CD4-positive, alpha-beta T cell (primary cell): Measurements from ENCODE around the gene HNRNPC. TPM values are rescaled to one million over a fixed set of nuclear protein-coding genes. Genes with fewer than 3 reads are reported as not detected.
A peak's percentile ranks its signal among the peaks of the same experiment; 100 is the strongest.

Experiments used
- ATAC-seq: fragments of 200-7000 bp; cut with Tn5 transposase; one replicate; pipeline ENCODE4 v1.10.0; 2022; ENCODE audit warnings: mild to moderate bottlenecking; ENCODE audit not compliant: poor library complexity
- CTCF ChIA-PET: fragments of 350-600 bp; sonication (Branson Sonifier 250); formaldehyde crosslinking; loops from one replicate; lab custom pipeline; 2021; ENCODE audit warnings: antibody characterized with exemption, inconsistent platforms; lab: Charles Lee
- POLR2A ChIA-PET: fragments of 350-600 bp; sonication (Branson Sonifier 250); formaldehyde crosslinking; loops from one replicate; lab custom pipeline; 2021; ENCODE audit warnings: antibody characterized with exemption, inconsistent platforms; lab: Charles Lee
- DNase-seq, 14 experiments: peaks; one replicate each; pipeline ENCODE4 v3.0.0-alpha.2; 2013 to 2020; ENCODE audit warnings: mixed read lengths in 2 of 14
- H3K27ac ChIP-seq, 2 donors: one replicate each; pipeline versions ENCODE4 v1.5.1 to v1.7.0; 2013; ENCODE audit warnings: low read length in 2 of 2, low read depth in 1 of 2, mild to moderate bottlenecking in 1 of 2
- H3K27me3 ChIP-seq, 2 experiments: 1 replicate in 1 of 2; 2 replicates in 1 of 2; pipeline versions ENCODE4 v1.6.1 to v1.7.0; 2013; ENCODE audit warnings: low read length in 2 of 2, control low read depth in 1 of 2, mild to moderate bottlenecking in 1 of 2, moderate library complexity in 1 of 2; ENCODE audit not compliant: insufficient read depth in 2 of 2, control insufficient read depth in 1 of 2
- H3K36me3 ChIP-seq: one replicate; pipeline ENCODE4 v1.6.1; 2013; ENCODE audit warnings: low read length, control low read depth; ENCODE audit not compliant: insufficient read depth
- H3K4me1 ChIP-seq: one replicate; pipeline ENCODE4 v1.6.1; 2013; ENCODE audit warnings: low read length, control low read depth; ENCODE audit not compliant: insufficient read depth
- H3K4me3 ChIP-seq: one replicate; pipeline ENCODE4 v1.5.1; 2013; ENCODE audit warnings: mild to moderate bottlenecking, low read length, moderate library complexity
- H3K9me3 ChIP-seq, 2 experiments: 1 replicate in 1 of 2; 2 replicates in 1 of 2; pipeline versions ENCODE4 v1.6.1 to v1.7.0; 2013; ENCODE audit warnings: low read length in 2 of 2, mild to moderate bottlenecking in 2 of 2, control low read depth in 1 of 2, moderate library complexity in 1 of 2; ENCODE audit not compliant: control insufficient read depth in 1 of 2, insufficient read depth in 1 of 2
- H3K27ac Mint-ChIP-seq: one replicate; pipeline ENCODE4 v1.8.0; 2020; ENCODE audit warnings: mixed read lengths
- H3K27me3 Mint-ChIP-seq: one replicate; pipeline ENCODE4 v1.8.0; 2021; ENCODE audit warnings: mixed read lengths
- H3K36me3 Mint-ChIP-seq: one replicate; pipeline ENCODE4 v1.8.0; 2021; ENCODE audit warnings: low read depth, mixed read lengths
- H3K4me1 Mint-ChIP-seq: one replicate; pipeline ENCODE4 v1.8.0; 2021; ENCODE audit warnings: low read depth, mixed read lengths
- H3K4me3 Mint-ChIP-seq: one replicate; pipeline ENCODE4 v1.8.0; 2020; ENCODE audit warnings: mild to moderate bottlenecking, mixed read lengths
- H3K9me3 Mint-ChIP-seq: one replicate; pipeline ENCODE4 v1.8.0; 2020; ENCODE audit warnings: mixed read lengths
- CTCF ChIP-seq: fragments of 200-600 bp; IDR thresholded peaks from one replicate; pipeline ENCODE4 v1.8.0; 2022; ENCODE audit warnings: antibody characterized with exemption, mild to moderate bottlenecking
- intact Hi-C, 2 experiments: fragments of 100-400 bp; cut with DNase I in 1 of 2; cut with micrococcal nuclease in 1 of 2; formaldehyde crosslinking; loops; one replicate each; pipeline versions ENCODE4 v1.15.1 to v1.9.0; 2023 to 2025; cut with DNase I, micrococcal nuclease
- total RNA-seq, 174 experiments: library from RNA in 2 of 174; stranded (reverse) in 2 of 174; gene quantifications; one replicate each; pipeline ENCODE4 v1.2.3 and lab custom pipeline; 2021 to 2026

HNRNPC gene
- total RNA-seq, 2 experiments from 2014 or later, result 507 to 528 TPM

- H3K4me1 Mint-ChIP-seq, result peaks cover 7% of the 10 kb centered on the region
- no peak for DNase-seq
- no peaks in the 10 kb centered on the region for H3K36me3 Mint-ChIP-seq
- no peaks in the 10 kb centered on the region for H3K9me3 Mint-ChIP-seq
- POLR2A ChIA-PET, result interaction anchor here (0.6 to 0.9 kb wide), 3 partner anchors 8 to 74 kb away, joined by 4 to 6 read pairs (median 5); no protein-coding TSS in a partner anchor
- H3K27ac ChIP-seq, result no peak overlapping the region
- no peaks in the 10 kb centered on the region for H3K36me3 ChIP-seq
- no peaks in the 10 kb centered on the region for H3K27me3 ChIP-seq
- CTCF ChIA-PET, result interaction anchor here (0.7 kb wide), 1 partner anchor 54 kb away, joined by 4 read pairs; no protein-coding TSS in a partner anchor
- H3K4me1 ChIP-seq, result peaks cover 18% of the 10 kb centered on the region
- TF ChIP-seq CTCF, result peak; percentile 25
- no peaks in the 10 kb centered on the region for H3K9me3 ChIP-seq
- no peak overlapping the region for H3K27ac Mint-ChIP-seq
- intact Hi-C loops, result no loop called here
- ATAC-seq, result no peak
- no peaks in the 10 kb centered on the region for H3K27me3 Mint-ChIP-seq
- no peak overlapping the region for H3K4me3 ChIP-seq
- no peak overlapping the region for H3K4me3 Mint-ChIP-seq
Measured at GRCh38 chr14:21194597-21194996, 74.6 kb downstream of the HNRNPC start.

GRCh38 chr14:21192875-21193535 is 76.2 kb downstream of the HNRNPC start:
- no peak for TF ChIP-seq CTCF
- Histone ChIP-seq H3K4me3 (no peak overlapping the region), H3K4me1 (peaks cover 18% of the 10 kb centered on the region), H3K27me3 (no peaks in the 10 kb centered on the region), H3K27ac (no peak overlapping the region), H3K9me3 (no peaks in the 10 kb centered on the region), H3K36me3 (no peaks in the 10 kb centered on the region)
- Mint-ChIP-seq H3K27me3 (no peaks in the 10 kb centered on the region), H3K4me3 (no peak overlapping the region), H3K27ac (no peak overlapping the region), H3K4me1 (peaks cover 7% of the 10 kb centered on the region), H3K9me3 (no peaks in the 10 kb centered on the region), H3K36me3 (no peaks in the 10 kb centered on the region)
- intact Hi-C loops, result no loop called here
- CTCF ChIA-PET, result no interaction called here
- POLR2A ChIA-PET, result interaction anchor here (1.0 kb wide), 1 partner anchor 10 kb away, joined by 5 read pairs; no protein-coding TSS in a partner anchor
- no peak for ATAC-seq
- DNase-seq, result peak in 1 of 14 experiments; percentile 7

- ChIA-PET POLR2A (interaction anchor here (0.8 to 1.2 kb wide), 4 partner anchors 9 to 76 kb away, joined by 3 to 5 read pairs (median 3); no protein-coding TSS in a partner anchor), CTCF (no interaction called here)
- no peak for TF ChIP-seq CTCF
- peak overlapping the region; percentile 82 for H3K4me3 Mint-ChIP-seq
- H3K9me3 Mint-ChIP-seq, result no peaks in the 10 kb centered on the region
- H3K4me1 Mint-ChIP-seq, result peaks cover 7% of the 10 kb centered on the region
- no peaks in the 10 kb centered on the region for H3K36me3 Mint-ChIP-seq
- Histone ChIP-seq H3K27me3 (no peaks in the 10 kb centered on the region), H3K9me3 (no peaks in the 10 kb centered on the region), H3K36me3 (no peaks in the 10 kb centered on the region), H3K4me1 (peaks cover 18% of the 10 kb centered on the region), H3K4me3 (peak overlapping the region; percentile 56), H3K27ac (no peak overlapping the region)
- no peak overlapping the region for H3K27ac Mint-ChIP-seq
- no peaks in the 10 kb centered on the region for H3K27me3 Mint-ChIP-seq
- intact Hi-C loops, result no loop called here
- no peak for ATAC-seq
- DNase-seq, result no peak
Measured at GRCh38 chr14:21192447-21192822, 76.8 kb downstream of the HNRNPC start.
